ENCODE measurements around the gene DCTN1. TPM values are rescaled to one million over a fixed set of nuclear protein-coding genes. Genes with fewer than 3 reads are reported as not detected.

Gene DCTN1
- total and polyA plus RNA-seq, 2 donors from 2014 or later = 134 to 191 TPM

DNA sequence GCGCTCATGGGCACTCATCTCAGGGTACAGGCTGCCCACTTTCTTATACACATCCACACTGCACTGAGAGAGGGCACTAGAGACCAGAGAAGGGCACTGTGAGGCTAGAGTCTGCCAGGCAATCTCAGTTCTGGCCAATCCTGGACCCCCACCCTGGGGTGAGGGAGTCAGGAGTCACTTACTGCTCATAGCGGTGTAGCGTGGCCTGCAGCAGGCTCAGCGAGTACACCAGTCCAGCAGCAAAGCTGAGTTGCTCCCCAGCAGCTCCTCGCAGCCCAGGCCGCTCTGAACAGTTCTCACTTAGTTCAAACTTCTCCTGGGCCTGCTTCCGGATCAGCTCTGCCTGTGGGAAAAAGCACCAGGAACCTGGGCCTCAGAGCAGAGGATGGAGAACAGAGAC, 12.3 kb downstream of the DCTN1 start:
- TF ChIP-seq, protein P1, sequence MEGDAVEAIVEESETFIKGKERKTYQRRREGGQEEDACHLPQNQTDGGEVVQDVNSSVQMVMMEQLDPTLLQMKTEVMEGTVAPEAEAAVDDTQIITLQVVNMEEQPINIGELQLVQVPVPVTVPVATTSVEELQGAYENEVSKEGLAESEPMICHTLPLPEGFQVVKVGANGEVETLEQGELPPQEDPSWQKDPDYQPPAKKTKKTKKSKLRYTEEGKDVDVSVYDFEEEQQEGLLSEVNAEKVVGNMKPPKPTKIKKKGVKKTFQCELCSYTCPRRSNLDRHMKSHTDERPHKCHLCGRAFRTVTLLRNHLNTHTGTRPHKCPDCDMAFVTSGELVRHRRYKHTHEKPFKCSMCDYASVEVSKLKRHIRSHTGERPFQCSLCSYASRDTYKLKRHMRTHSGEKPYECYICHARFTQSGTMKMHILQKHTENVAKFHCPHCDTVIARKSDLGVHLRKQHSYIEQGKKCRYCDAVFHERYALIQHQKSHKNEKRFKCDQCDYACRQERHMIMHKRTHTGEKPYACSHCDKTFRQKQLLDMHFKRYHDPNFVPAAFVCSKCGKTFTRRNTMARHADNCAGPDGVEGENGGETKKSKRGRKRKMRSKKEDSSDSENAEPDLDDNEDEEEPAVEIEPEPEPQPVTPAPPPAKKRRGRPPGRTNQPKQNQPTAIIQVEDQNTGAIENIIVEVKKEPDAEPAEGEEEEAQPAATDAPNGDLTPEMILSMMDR (IDR thresholded peaks at IDR 0.05; ENCODE audit: borderline replicate concordance, extremely low read depth, insufficient read depth) = no peak
- FAIRE-seq (no peak), DNase-seq (no peak)
- intact Hi-C loops (cut with DNase I) = no loop called here
- Histone ChIP-seq H3K36me3 (ENCODE audit: control insufficient read depth in 2 of 3, insufficient read depth in 3 of 3, low read length in 3 of 3) (peaks cover 16 to 84% (median 79%) of the 10 kb centered on the region in 3 donors), H3K4me3 (ENCODE audit: low read length in 3 of 3) (no peak overlapping the region), H3K4me1 (ENCODE audit: control insufficient read depth in 2 of 3, insufficient read depth in 2 of 3, low read depth in 1 of 3, low read length in 3 of 3) (no peaks in the 10 kb centered on the region), H3K27me3 (ENCODE audit: control insufficient read depth, insufficient read depth, low read length) (no peaks in the 10 kb centered on the region), H3K9ac (ENCODE audit: low read length in 3 of 3) (no peak overlapping the region), H3K9me3 (ENCODE audit: control insufficient read depth in 2 of 3, insufficient read depth in 1 of 3, low read length in 3 of 3) (no peaks in the 10 kb centered on the region), H3K27ac (ENCODE audit: low read depth in 2 of 2, low read length in 2 of 2) (no peak overlapping the region)

DNA sequence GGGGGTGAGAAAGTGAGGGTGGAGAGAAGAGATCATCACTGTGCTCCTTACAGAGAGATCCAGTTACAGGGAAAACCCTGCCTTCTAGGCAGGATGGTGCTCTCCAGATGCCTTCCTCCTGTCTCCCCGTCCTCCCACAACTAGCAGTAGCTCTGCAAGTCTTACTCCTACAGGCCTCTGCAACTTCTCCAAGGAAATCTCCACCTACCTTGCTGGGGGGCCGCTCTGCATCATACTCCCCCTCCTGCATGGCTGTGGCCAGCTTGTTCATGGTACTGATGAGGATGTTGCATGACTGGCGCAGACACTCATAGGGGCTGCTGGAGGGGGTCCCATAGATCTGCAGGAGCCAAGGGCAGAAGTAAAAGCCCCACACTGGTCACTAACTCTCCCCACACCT, 14.1 kb downstream of the DCTN1 start:
- intact Hi-C loops (cut with DNase I) = no loop called here
- H3K4me3 ChIP-seq (ENCODE audit: low read length in 3 of 3) = no peak overlapping the region
- DNase-seq (no peak), FAIRE-seq (no peak)
- H3K27ac ChIP-seq (ENCODE audit: low read depth in 2 of 2, low read length in 2 of 2) = no peak overlapping the region
- TF ChIP-seq, protein P1 (IDR thresholded peaks at IDR 0.05; ENCODE audit: borderline replicate concordance, extremely low read depth, insufficient read depth) = no peak
- H3K9me3 ChIP-seq (ENCODE audit: control insufficient read depth in 2 of 3, insufficient read depth in 1 of 3, low read length in 3 of 3) = no peaks in the 10 kb centered on the region
- no peaks in the 10 kb centered on the region for H3K4me1 ChIP-seq (ENCODE audit: control insufficient read depth in 2 of 3, insufficient read depth in 2 of 3, low read depth in 1 of 3, low read length in 3 of 3)
- no peaks in the 10 kb centered on the region for H3K27me3 ChIP-seq (ENCODE audit: control insufficient read depth, insufficient read depth, low read length)
- H3K36me3 ChIP-seq (ENCODE audit: control insufficient read depth in 2 of 3, insufficient read depth in 3 of 3, low read length in 3 of 3) = peaks cover 16 to 99% (median 92%) of the 10 kb centered on the region in 3 donors
- no peak overlapping the region for H3K9ac ChIP-seq (ENCODE audit: low read length in 3 of 3)

DNA sequence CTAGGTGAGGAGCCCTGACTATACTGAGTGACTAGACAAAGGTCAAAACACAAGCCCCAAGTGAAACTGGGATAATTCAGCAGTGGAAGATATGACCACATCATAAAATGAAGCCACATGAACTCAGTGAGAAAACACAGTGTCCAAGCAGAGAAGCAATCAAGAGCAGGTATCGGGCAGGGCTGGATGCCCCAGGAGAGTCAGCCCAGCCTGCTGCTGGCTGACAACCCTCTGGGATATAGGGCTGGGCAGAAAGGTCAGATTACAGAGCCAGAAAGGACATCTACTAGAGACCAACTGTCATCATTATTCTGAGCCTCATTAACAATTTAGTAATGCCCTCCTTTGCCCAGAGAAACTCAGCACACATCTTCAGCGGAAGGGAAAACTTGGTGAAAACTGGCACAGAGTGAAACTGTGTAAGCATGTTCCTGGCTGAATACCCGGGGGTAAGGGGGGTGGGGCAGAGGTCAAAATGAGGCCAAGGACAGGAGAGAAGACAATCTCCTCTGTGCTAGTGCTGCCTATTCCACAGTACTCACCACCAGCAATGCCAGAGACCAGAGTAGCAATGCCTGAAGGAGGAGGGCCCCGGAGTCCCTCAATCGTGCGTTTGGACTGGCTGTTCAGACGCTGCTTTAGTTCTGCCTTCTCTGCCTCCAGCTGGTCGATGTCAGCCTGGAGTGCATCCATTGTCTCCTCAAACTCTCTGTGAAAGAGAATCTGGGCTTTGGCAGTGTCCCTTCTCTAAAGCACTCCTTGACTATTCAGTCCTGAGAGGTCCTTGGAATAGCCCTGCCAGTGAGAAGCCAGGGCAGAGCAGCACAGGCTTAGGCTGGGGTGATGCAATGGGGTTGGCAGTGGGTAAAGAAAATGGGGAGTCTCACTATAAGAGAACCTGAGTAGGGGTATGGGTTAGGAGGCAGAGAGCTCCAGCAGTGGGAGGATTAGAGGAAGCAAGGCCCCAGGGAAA, 15.3 kb downstream of the DCTN1 start:
- H3K27ac ChIP-seq (ENCODE audit: low read depth in 2 of 2, low read length in 2 of 2) = no peak overlapping the region
- FAIRE-seq (no peak), DNase-seq (peak in 1 of 5 donors; percentile 7)
- intact Hi-C loops (cut with DNase I) = no loop called here
- H3K4me1 ChIP-seq (ENCODE audit: control insufficient read depth in 2 of 3, insufficient read depth in 2 of 3, low read depth in 1 of 3, low read length in 3 of 3) = no peaks in the 10 kb centered on the region
- H3K9ac ChIP-seq (ENCODE audit: low read length in 3 of 3) = no peak overlapping the region
- H3K9me3 ChIP-seq (ENCODE audit: control insufficient read depth in 2 of 3, insufficient read depth in 1 of 3, low read length in 3 of 3) = no peaks in the 10 kb centered on the region
- no peak overlapping the region for H3K4me3 ChIP-seq (ENCODE audit: low read length in 3 of 3)
- peaks cover 16 to 99% (median 86%) of the 10 kb centered on the region in 3 donors for H3K36me3 ChIP-seq (ENCODE audit: control insufficient read depth in 2 of 3, insufficient read depth in 3 of 3, low read length in 3 of 3)
- TF ChIP-seq, protein P1 (IDR thresholded peaks at IDR 0.05; ENCODE audit: borderline replicate concordance, extremely low read depth, insufficient read depth) = no peak
- H3K27me3 ChIP-seq (ENCODE audit: control insufficient read depth, insufficient read depth, low read length) = no peaks in the 10 kb centered on the region
